Astrocyte of the cerebellum (primary cell): ENCODE data around the gene PMFBP1.

Experiments used
- DNase-seq: peaks from one replicate; pipeline ENCODE4 v3.0.0-alpha.2; 2011; ENCODE audit warnings: low read depth
- H3K4me3 ChIP-seq: 2 replicates; pipeline ENCODE4 v1.5.1; 2011; ENCODE audit warnings: mild to moderate bottlenecking, low read depth, low read length, moderate library complexity
- in situ Hi-C: cut with HindIII; loops from 2 replicates; pipeline ENCODE4 v1.10.0; 2017; ENCODE audit warnings: low sequenced_read_pairs
- TF ChIP-seq, protein P1 (sequence below): IDR thresholded peaks from 2 replicates; pipeline ENCODE4 v1.5.1; 2012; ENCODE audit warnings: low read length, low read depth, moderate library complexity, mild to moderate bottlenecking; ENCODE audit errors: missing control alignments

The PMFBP1 gene, protein sequence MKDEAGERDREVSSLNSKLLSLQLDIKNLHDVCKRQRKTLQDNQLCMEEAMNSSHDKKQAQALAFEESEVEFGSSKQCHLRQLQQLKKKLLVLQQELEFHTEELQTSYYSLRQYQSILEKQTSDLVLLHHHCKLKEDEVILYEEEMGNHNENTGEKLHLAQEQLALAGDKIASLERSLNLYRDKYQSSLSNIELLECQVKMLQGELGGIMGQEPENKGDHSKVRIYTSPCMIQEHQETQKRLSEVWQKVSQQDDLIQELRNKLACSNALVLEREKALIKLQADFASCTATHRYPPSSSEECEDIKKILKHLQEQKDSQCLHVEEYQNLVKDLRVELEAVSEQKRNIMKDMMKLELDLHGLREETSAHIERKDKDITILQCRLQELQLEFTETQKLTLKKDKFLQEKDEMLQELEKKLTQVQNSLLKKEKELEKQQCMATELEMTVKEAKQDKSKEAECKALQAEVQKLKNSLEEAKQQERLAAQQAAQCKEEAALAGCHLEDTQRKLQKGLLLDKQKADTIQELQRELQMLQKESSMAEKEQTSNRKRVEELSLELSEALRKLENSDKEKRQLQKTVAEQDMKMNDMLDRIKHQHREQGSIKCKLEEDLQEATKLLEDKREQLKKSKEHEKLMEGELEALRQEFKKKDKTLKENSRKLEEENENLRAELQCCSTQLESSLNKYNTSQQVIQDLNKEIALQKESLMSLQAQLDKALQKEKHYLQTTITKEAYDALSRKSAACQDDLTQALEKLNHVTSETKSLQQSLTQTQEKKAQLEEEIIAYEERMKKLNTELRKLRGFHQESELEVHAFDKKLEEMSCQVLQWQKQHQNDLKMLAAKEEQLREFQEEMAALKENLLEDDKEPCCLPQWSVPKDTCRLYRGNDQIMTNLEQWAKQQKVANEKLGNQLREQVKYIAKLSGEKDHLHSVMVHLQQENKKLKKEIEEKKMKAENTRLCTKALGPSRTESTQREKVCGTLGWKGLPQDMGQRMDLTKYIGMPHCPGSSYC

DNA sequence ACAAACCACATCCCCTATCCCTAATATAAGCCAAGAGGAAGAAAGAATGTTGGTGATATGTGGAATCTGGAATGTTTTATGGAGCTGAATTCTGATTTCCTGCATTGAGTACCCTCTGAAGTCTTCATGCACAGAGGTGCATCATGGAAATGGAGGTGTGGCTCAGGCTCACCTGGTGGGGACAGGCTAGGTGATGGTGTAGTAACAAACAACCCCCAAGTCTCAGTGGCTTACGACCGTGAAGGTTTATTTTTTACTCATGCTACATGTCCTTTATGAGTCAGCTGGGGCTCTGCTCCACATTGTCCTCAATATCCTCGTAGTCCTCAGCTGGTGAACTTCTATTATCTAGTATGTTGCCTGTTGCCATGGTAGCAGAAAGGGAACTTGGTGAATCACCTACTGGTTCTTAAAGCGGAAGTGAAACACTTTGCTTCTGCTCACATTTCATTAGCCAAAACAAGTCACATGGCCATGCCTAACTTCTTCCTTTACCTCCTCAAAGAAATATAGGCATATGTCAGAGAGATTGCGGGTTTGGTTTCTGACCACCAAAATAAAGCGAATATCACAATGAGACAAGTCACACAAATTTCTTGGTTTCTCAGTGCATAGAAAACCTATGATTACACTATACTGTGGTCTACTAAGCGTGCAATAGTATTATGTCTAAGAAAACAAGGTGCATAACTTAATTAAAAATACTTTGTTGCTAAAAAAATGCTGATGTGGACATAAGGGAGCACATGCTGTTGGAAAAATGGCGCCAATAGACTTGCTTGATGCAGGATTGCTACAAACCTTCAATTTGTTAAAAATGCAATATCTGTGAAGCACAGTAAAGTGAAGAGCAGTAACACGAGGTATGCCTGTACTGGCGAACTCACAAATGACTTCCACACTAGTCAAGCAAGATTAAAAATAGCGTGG lies at the start of gene PMFBP1:
Gene PMFBP1, minus strand, starts transcription at position 51 of the 930 bp plus-strand sequence. CDS start 947 bp downstream, outside the sequence.
- in situ Hi-C loops = no loop called here
- peak; percentile 37 for DNase-seq
- no peak within 1 kb of the TSS for H3K4me3 ChIP-seq
- TF ChIP-seq, protein P1, sequence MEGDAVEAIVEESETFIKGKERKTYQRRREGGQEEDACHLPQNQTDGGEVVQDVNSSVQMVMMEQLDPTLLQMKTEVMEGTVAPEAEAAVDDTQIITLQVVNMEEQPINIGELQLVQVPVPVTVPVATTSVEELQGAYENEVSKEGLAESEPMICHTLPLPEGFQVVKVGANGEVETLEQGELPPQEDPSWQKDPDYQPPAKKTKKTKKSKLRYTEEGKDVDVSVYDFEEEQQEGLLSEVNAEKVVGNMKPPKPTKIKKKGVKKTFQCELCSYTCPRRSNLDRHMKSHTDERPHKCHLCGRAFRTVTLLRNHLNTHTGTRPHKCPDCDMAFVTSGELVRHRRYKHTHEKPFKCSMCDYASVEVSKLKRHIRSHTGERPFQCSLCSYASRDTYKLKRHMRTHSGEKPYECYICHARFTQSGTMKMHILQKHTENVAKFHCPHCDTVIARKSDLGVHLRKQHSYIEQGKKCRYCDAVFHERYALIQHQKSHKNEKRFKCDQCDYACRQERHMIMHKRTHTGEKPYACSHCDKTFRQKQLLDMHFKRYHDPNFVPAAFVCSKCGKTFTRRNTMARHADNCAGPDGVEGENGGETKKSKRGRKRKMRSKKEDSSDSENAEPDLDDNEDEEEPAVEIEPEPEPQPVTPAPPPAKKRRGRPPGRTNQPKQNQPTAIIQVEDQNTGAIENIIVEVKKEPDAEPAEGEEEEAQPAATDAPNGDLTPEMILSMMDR = no peak

DNA sequence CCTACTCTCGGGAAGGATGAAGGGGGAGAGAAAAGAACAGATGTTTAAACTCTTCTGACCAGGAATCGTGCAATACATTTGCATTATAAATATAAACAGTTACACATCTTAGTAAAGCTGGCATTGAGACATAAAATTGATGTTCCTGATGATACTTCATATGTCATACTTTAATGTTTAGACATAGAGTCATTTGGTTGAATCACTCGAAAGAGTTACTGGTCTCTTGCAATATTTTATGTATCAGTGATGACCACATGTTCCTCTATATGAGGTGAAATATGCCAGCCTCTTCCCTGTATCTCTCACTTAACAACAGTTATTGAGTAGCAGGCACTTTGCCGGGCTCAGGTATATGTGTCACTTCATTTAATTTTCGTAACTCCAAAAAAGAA lies 49.7 kb upstream of the PMFBP1 start:
- DNase-seq = no peak
- no peak overlapping the region for H3K4me3 ChIP-seq
- in situ Hi-C loops = no loop called here
- TF ChIP-seq, protein P1 = no peak

DNA sequence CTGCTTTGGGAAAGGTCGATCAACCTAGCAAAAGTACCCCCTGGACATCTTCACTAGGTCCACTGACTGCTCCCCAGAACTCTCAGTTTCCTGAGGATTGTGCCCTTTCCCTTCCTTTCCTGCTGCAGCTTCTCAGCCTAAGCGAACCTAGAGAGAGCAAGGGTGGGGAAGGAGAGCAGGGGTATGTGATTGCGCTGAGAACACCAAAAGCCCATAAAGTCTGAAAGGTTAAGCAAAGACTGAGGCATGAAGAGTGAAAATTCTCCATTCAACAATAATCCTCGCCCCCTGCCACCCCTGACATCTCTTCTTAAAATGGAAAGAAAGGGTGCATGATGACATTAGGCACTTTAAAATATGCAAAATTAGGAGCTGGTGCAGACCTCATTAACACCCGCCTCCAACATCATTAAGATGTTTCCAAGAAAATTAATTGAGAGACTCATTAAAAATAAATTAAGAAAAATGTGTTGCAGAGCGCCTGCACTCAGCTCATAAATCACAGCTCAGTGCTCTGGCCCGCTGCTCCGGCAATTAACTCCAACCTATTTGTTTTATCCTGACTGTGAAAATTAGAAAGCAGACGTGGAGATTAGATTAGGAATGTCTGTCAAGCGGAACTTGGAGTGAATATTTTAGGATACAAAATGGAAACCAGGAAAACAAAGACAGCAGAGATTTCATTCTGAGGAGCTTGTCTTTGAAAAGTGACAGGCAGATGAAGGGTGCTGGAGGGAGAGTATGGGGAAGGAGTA lies 49.1 kb upstream of the PMFBP1 start:
- DNase-seq = no peak
- in situ Hi-C loops = no loop called here
- no peak overlapping the region for H3K4me3 ChIP-seq
- TF ChIP-seq, protein P1 = no peak

DNA sequence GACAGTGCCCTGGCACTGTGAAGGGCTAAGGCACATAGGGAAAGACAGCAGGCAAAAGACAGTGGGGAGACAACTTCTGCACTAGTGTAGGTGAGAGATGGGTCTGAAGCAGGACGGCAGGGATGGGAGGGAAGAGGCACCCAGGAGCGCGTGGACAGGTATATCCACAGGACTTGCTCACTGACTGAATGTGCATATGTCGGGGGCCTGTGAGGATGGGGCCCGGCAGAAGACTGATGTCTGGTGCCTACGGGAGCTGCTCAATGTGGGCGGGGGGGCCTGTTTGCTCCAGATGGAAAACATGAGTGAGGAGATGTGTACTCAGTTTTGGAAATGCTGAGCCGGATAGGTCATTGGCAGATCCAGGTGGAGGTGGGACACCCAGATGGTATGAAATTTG lies 47.3 kb upstream of the PMFBP1 start:
- no peak for DNase-seq
- no peak overlapping the region for H3K4me3 ChIP-seq
- TF ChIP-seq, protein P1 = no peak
- in situ Hi-C loops = no loop called here

DNA sequence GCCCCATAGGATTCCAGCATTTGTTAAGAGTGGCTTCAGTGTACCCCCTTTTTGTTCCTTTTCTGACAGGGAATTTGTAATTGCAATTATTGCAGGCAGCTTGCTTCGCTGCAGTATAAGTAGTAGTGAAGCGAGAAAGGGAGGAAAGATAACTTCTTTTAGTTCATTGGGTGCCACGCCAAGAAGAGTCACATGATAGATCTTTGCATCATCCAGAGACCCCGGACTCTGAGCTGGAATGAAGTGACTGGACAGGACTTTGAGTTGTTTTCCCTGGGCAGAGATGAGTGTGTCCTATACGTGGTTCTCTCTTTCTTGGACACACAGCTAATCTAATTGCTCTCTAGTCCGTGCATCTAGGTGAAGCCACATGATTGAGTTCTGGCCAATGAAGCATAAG lies 44.8 kb upstream of the PMFBP1 start:
- in situ Hi-C loops = no loop called here
- TF ChIP-seq, protein P1 = no peak

More for the DNA sequence above, 44.8 kb upstream of the PMFBP1 start:
- H3K4me3 ChIP-seq = no peak overlapping the region
- DNase-seq = no peak
